HepG2 (cell line): ENCODE data around the gene CEACAM16. TPM values are rescaled to one million over a fixed set of nuclear protein-coding genes. Genes with fewer than 3 reads are reported as not detected.

Experiments used
- AGO1 ChIP-seq: fragments of 200-400 bp; formaldehyde crosslinking; IDR thresholded peaks from 2 replicates; pipeline ENCODE4 v1.6.1; 2017; ENCODE audit warnings: mild to moderate bottlenecking, low read depth, low read length, moderate library complexity; ENCODE audit not compliant: poor library complexity, severe bottlenecking
- ARNT ChIP-seq: fragments of 450-650 bp; IDR thresholded peaks from 2 replicates; pipeline ENCODE4 v1.6.1; 2017
- EED ChIP-seq: sonication (generic); formaldehyde crosslinking; IDR thresholded peaks from 2 replicates; pipeline ENCODE4 v1.5.0; 2020; ENCODE audit warnings: mild to moderate bottlenecking, missing genetic modification reagents
- ETS1 ChIP-seq: sonication (generic); formaldehyde crosslinking; IDR thresholded peaks from 2 replicates; pipeline ENCODE4 v1.4.0; 2020; ENCODE audit warnings: missing genetic modification reagents
- FOXA3 ChIP-seq: IDR thresholded peaks from 2 replicates; pipeline ENCODE4 v1.6.1; 2016; ENCODE audit warnings: missing genetic modification reagents, missing compliant biosample characterization
- HMG20B ChIP-seq: conservative IDR thresholded peaks from 2 replicates; pipeline ENCODE4 v1.6.1; 2016; ENCODE audit warnings: missing genetic modification reagents, missing compliant biosample characterization
- ISL2 ChIP-seq: sonication (generic); formaldehyde crosslinking; IDR thresholded peaks from 2 replicates; pipeline ENCODE4 v1.5.0; 2020; ENCODE audit warnings: missing genetic modification reagents
- KDM4B ChIP-seq: sonication (generic); formaldehyde crosslinking; IDR thresholded peaks from 2 replicates; pipeline ENCODE4 v1.4.0; 2020; ENCODE audit warnings: missing genetic modification reagents
- NCOR1 ChIP-seq: fragments of 200-600 bp; sonication (generic); IDR thresholded peaks from 2 replicates; pipeline ENCODE4 v1.7.0; 2017; ENCODE audit warnings: antibody characterized with exemption, low read length, borderline replicate concordance
- NFIC ChIP-seq: IDR thresholded peaks from 2 replicates; pipeline ENCODE4 v1.6.1; 2012; ENCODE audit warnings: mild to moderate bottlenecking, low read length, inconsistent platforms
- NRL ChIP-seq: sonication (generic); formaldehyde crosslinking; IDR thresholded peaks from 2 replicates; pipeline ENCODE4 v1.5.0; 2020; ENCODE audit warnings: missing genetic modification reagents, mild to moderate bottlenecking, moderate library complexity, borderline replicate concordance
- POLR2AphosphoS5 ChIP-seq: IDR thresholded peaks from 2 replicates; pipeline ENCODE4 v1.6.1; 2012; ENCODE audit warnings: low read depth, low read length
- SNAPC5 ChIP-seq: sonication (generic); formaldehyde crosslinking; IDR thresholded peaks from 2 replicates; pipeline ENCODE4 v1.8.1; 2023; ENCODE audit warnings: mild to moderate bottlenecking, missing genetic modification reagents, borderline replicate concordance
- SP4 ChIP-seq: sonication (generic); formaldehyde crosslinking; IDR thresholded peaks from 2 replicates; pipeline ENCODE4 v1.8.1; 2023; ENCODE audit warnings: mild to moderate bottlenecking, missing genetic modification reagents
- U2AF2 ChIP-seq: fragments of 200-400 bp; formaldehyde crosslinking; IDR thresholded peaks from 2 replicates; pipeline ENCODE4 v1.6.1; 2017; ENCODE audit warnings: low read depth, mild to moderate bottlenecking, low read length
- ZNF10 ChIP-seq: sonication (generic); formaldehyde crosslinking; IDR thresholded peaks from 2 replicates; pipeline ENCODE4 v1.4.0; 2020; ENCODE audit warnings: mild to moderate bottlenecking, low read depth, missing genetic modification reagents, borderline replicate concordance
- ZNF546 ChIP-seq: sonication (generic); formaldehyde crosslinking; conservative IDR thresholded peaks from 2 replicates; pipeline ENCODE4 v1.8.1; 2023; ENCODE audit warnings: mild to moderate bottlenecking, missing genetic modification reagents
- ZNF740 ChIP-seq: sonication (generic); formaldehyde crosslinking; IDR thresholded peaks from 2 replicates; pipeline ENCODE4 v1.4.0; 2020; ENCODE audit warnings: missing genetic modification reagents
- ZSCAN25 ChIP-seq: sonication (generic); formaldehyde crosslinking; IDR thresholded peaks from 2 replicates; pipeline ENCODE4 v1.8.0; 2022; ENCODE audit warnings: mild to moderate bottlenecking, missing genetic modification reagents
- polyA plus RNA-seq, 8 experiments: library from polyadenylated mRNA; depleted of rRNA in 3 of 8; stranded (reverse) in 7 of 8; unstranded in 1 of 8; fragments of >200 nt; fragmentation: Illumina TruSeq in 4 of 8; extraction: Trizol in 4 of 8; gene quantifications; 2 replicates each; pipeline versions ENCODE4 v1.2.1 to v1.2.3, GENCODE V29; 2011 to 2016; ENCODE audit warnings: low read depth in 4 of 8, missing spikeins in 1 of 8, mixed read lengths in 1 of 8; ENCODE audit not compliant: insufficient read depth in 1 of 8
- total RNA-seq, 5 experiments: library from RNA; depleted of rRNA; stranded (reverse); fragments of >200 nt; fragmentation: Illumina TruSeq; extraction: Trizol; gene quantifications; 2 replicates each; pipeline ENCODE4 v1.2.3, GENCODE V29; 2016; ENCODE audit warnings: low read depth in 1 of 5
- TF ChIP-seq, protein P1 (sequence below): sonication (generic); formaldehyde crosslinking; conservative IDR thresholded peaks from 2 replicates; pipeline ENCODE4 v1.4.0; 2020; ENCODE audit warnings: missing genetic modification reagents
- TF ChIP-seq, protein P2 (sequence below): sonication (generic); formaldehyde crosslinking; conservative IDR thresholded peaks from 2 replicates; pipeline ENCODE4 v1.4.0; 2020; ENCODE audit warnings: missing genetic modification reagents

Gene CEACAM16
- total and polyA plus RNA-seq, 2 of the 13 experiments (the other 11 are each of a cell fraction or from before 2014, with no cell fraction given), result not detected

DNA sequence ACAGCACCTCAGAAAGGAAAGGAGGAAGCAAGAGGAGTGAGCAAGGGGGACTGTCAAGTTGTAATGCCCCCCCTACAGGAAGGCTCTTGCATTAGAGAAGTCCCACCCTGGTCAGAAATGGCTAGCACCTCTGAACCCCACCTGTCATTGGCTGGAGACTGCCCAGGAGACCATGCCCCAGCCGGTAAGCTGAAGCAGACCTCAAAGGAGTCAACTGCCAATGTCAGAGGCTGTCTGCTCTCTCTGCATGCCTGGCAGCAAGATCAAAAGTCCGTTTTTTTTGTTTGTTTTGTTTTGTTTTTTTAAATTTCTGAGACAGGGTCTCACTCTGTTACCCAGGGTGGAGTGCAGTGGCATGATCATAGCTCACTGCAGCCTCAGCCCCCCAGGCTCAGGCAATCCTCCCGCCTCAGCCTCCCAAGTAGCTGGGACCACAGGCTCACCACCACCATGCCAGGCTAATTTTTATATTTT lies 41.4 kb downstream of the CEACAM16 start (continued):
- no peak for TF ChIP-seq KDM4B (CRISPR knock-in tag)
- no peak for TF ChIP-seq ISL2 (CRISPR knock-in tag)
- no peak for TF ChIP-seq EED (CRISPR knock-in tag)
- TF ChIP-seq NCOR1, result peak; percentile 70; the same call in 1 of the 2 replicates
- TF ChIP-seq, protein P1, sequence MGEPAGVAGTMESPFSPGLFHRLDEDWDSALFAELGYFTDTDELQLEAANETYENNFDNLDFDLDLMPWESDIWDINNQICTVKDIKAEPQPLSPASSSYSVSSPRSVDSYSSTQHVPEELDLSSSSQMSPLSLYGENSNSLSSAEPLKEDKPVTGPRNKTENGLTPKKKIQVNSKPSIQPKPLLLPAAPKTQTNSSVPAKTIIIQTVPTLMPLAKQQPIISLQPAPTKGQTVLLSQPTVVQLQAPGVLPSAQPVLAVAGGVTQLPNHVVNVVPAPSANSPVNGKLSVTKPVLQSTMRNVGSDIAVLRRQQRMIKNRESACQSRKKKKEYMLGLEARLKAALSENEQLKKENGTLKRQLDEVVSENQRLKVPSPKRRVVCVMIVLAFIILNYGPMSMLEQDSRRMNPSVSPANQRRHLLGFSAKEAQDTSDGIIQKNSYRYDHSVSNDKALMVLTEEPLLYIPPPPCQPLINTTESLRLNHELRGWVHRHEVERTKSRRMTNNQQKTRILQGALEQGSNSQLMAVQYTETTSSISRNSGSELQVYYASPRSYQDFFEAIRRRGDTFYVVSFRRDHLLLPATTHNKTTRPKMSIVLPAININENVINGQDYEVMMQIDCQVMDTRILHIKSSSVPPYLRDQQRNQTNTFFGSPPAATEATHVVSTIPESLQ (CRISPR knock-in tag), result no peak
- no peak for TF ChIP-seq NRL
- TF ChIP-seq, protein P2, sequence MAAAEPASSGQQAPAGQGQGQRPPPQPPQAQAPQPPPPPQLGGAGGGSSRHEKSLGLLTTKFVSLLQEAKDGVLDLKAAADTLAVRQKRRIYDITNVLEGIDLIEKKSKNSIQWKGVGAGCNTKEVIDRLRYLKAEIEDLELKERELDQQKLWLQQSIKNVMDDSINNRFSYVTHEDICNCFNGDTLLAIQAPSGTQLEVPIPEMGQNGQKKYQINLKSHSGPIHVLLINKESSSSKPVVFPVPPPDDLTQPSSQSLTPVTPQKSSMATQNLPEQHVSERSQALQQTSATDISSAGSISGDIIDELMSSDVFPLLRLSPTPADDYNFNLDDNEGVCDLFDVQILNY (CRISPR knock-in tag), result no peak
- no peak for TF ChIP-seq ZNF546 (CRISPR knock-in tag)
- no peak for TF ChIP-seq AGO1
- TF ChIP-seq ZNF10 (CRISPR knock-in tag), result no peak
- TF ChIP-seq NFIC, result no peak
- no peak for TF ChIP-seq ARNT
- TF ChIP-seq SNAPC5 (CRISPR knock-in tag), result no peak
- TF ChIP-seq ZSCAN25 (CRISPR knock-in tag), result no peak
- peak; percentile 46 for TF ChIP-seq FOXA3 (CRISPR knock-in tag)
- TF ChIP-seq HMG20B, result no peak
- no peak for TF ChIP-seq SP4 (CRISPR knock-in tag)
- TF ChIP-seq ETS1 (CRISPR knock-in tag), result no peak
- TF ChIP-seq U2AF2, result no peak
- no peak for TF ChIP-seq POLR2AphosphoS5
- no peak for TF ChIP-seq ZNF740 (CRISPR knock-in tag)
